ENCODE measurements around the gene PTPRA. TPM values are rescaled to one million over a fixed set of nuclear protein-coding genes. Genes with fewer than 3 reads are reported as not detected.

Gene PTPRA
- total and polyA plus RNA-seq, 2 of the 8 experiments (the other 6 are each of a cell fraction or from before 2014, with no cell fraction given): 47.7 to 51.3 TPM

- Histone ChIP-seq H3K23ac (ENCODE audit: insufficient read length) (no peak overlapping the region), H2BK5ac (ENCODE audit: low read depth, low read length) (no peak overlapping the region), H3K79me1 (ENCODE audit: low read depth, low read length) (no peaks in the 10 kb centered on the region), H3K14ac (ENCODE audit: insufficient read length) (no peak overlapping the region), H3K18ac (ENCODE audit: extremely low read depth, low read length) (no peak overlapping the region), H3K23me2 (ENCODE audit: low read depth, low read length) (peaks cover 1% of the 10 kb centered on the region; the same call in 1 of the 2 replicates), H4K8ac (ENCODE audit: extremely low read depth, insufficient read depth, low read length) (no peak overlapping the region), H2BK120ac (replicated peaks; ENCODE audit: low read depth, low read length) (no peak overlapping the region), H3K56ac (replicated peaks; ENCODE audit: insufficient read length, low read depth, low read length) (no peak overlapping the region), H3K79me2 (ENCODE audit: control insufficient read depth in 1 of 2, insufficient read depth in 2 of 2, low read length in 2 of 2) (no peaks in the 10 kb centered on the region), H3K36me3 (ENCODE audit: control insufficient read depth in 2 of 4, insufficient read depth in 4 of 4, low read length in 3 of 4) (peaks cover 0 to 23% (median 9%) of the 10 kb centered on the region in 4 experiments; a peak in 5 of 8 replicates), H3K4ac (replicated peaks; ENCODE audit: insufficient read length, low read depth, low read length) (no peak overlapping the region), H4K5ac (ENCODE audit: insufficient read length, low read depth, low read length) (no peak overlapping the region), H3K9ac (replicated peaks in 1 of 4; ENCODE audit: extremely low read depth in 1 of 4, low read depth in 3 of 4, low read length in 3 of 4) (no peak overlapping the region), H2BK12ac (ENCODE audit: low read depth, low read length) (no peak overlapping the region), H3K4me3 (ENCODE audit: extremely low read depth in 1 of 4, insufficient read depth in 2 of 4, low read depth in 3 of 4, low read length in 4 of 4) (no peak overlapping the region), H3K27me3 (replicated peaks in 1 of 4; ENCODE audit: control insufficient read depth in 3 of 4, extremely low read depth in 1 of 4, insufficient read depth in 3 of 4, low read length in 3 of 4) (no peaks in the 10 kb centered on the region), H4K20me1 (replicated peaks in 1 of 2; ENCODE audit: control insufficient read depth in 1 of 2, insufficient read depth in 2 of 2, low read length in 2 of 2) (no peaks in the 10 kb centered on the region), H4K91ac (replicated peaks; ENCODE audit: insufficient read length, low read length) (no peak overlapping the region), H3K9me3 (ENCODE audit: insufficient read depth in 2 of 2, low read depth in 1 of 2, low read length in 1 of 2) (no peaks in the 10 kb centered on the region), H2AFZ (ENCODE audit: low read length) (no peak overlapping the region), H3K4me2 (ENCODE audit: insufficient read depth in 1 of 2, low read depth in 2 of 2, low read length in 2 of 2) (no peak overlapping the region), H2BK15ac (ENCODE audit: low read length) (no peak overlapping the region), H2AK5ac (ENCODE audit: low read depth, low read length) (no peak overlapping the region), H3K4me1 (replicated peaks in 1 of 4; ENCODE audit: control insufficient read depth in 3 of 4, insufficient read depth in 4 of 4, low read length in 3 of 4) (no peaks in the 10 kb centered on the region), H3K27ac (ENCODE audit: low read depth, low read length) (no peak overlapping the region), H2BK20ac (ENCODE audit: low read length) (no peak overlapping the region)
- 91% methylated on average over 3 of the region's 3 CpGs; no CpG with 5 or more reads in 1 of the 2 experiments for WGBS, 2 experiments (ENCODE audit: extremely low coverage in 1 of 2, insufficient coverage in 1 of 2, insufficient read length in 1 of 2, insufficient replicate concordance in 2 of 2, low coverage in 1 of 2, low lambda C conversion rate in 2 of 2, missing lambda C conversion rate in 1 of 2)
- FAIRE-seq (no peak), DNase-seq (ENCODE audit: low read depth in 1 of 2, low spot score in 2 of 2) (no peak)
- ChIA-PET POLR2A (ENCODE audit: partially characterized antibody) (no interaction called here), CTCF (ENCODE audit: partially characterized antibody) (interaction anchor here (1.4 kb wide), 1 partner anchor 147 kb away, joined by 5 read pairs; no protein-coding TSS in a partner anchor)
- TF ChIP-seq CREB1 (IDR thresholded peaks at IDR 0.05): no peak
- TF ChIP-seq MAX (IDR thresholded peaks at IDR 0.05): no peak
- TF ChIP-seq CEBPB (IDR thresholded peaks at IDR 0.05; ENCODE audit: low read depth, low read length): no peak
- no peak for TF ChIP-seq USF2 (IDR thresholded peaks at IDR 0.05; ENCODE audit: low read length)
- TF ChIP-seq RFX5 (IDR thresholded peaks at IDR 0.05; ENCODE audit: borderline replicate concordance, low read depth, low read length): no peak
- no peak for TF ChIP-seq EZH2 (IDR thresholded peaks at IDR 0.05; ENCODE audit: low read depth, low read length, severe bottlenecking)
Observed at GRCh38 chr20:3011752-3012151, 138.5 kb downstream of the PTPRA start.
